Measurements from ENCODE around the gene MGMT. TPM values are rescaled to one million over a fixed set of nuclear protein-coding genes. Genes with fewer than 3 reads are reported as not detected.

Gene MGMT
- total RNA-seq, 5 donors from 2014 or later (not counting 1 experiment from before 2014, with no cell fraction given): 16.6 to 24.6 (median 21.1) TPM

- H3K27me3 ChIP-seq (replicated peaks in 1 of 2; ENCODE audit: control insufficient read depth in 2 of 2, extremely low read depth in 1 of 2, insufficient read depth in 2 of 2, low read length in 1 of 2): no peaks in the 10 kb centered on the region
- H3K4me3 ChIP-seq (ENCODE audit: control insufficient read depth in 1 of 2, extremely low read depth in 1 of 2, low read length in 1 of 2): no peak overlapping the region
- CTCF ChIA-PET: no interaction called here
- H3K36me3 ChIP-seq (ENCODE audit: control insufficient read depth in 2 of 2, extremely low read depth in 1 of 2, insufficient read depth in 1 of 2, low read length in 1 of 2): no peaks in the 10 kb centered on the region
- H3K4me1 ChIP-seq (ENCODE audit: control insufficient read depth in 1 of 2, extremely low read depth in 1 of 2, insufficient read depth in 2 of 2, low read length in 2 of 2): no peaks in the 10 kb centered on the region
- Mint-ChIP-seq H3K36me3 (peaks cover 42% of the 10 kb centered on the region), H3K4me1 (peaks cover 0 to 5% (median 2%) of the 10 kb centered on the region in 3 donors), H3K27ac (no peak overlapping the region), H3K9me3 (no peaks in the 10 kb centered on the region), H3K4me3 (no peak overlapping the region), H3K27me3 (no peaks in the 10 kb centered on the region)
- no peak overlapping the region for H3K27ac ChIP-seq (ENCODE audit: low read length)
- 95% methylated on average over 17 of the region's 17 CpGs for WGBS (ENCODE audit: insufficient coverage)
- POLR2A ChIA-PET: no interaction called here
- ATAC-seq (replicated peaks in 1 of 4): no peak
- no peaks in the 10 kb centered on the region for H3K9me3 ChIP-seq
- DNase-seq: no peak
Observed at GRCh38 chr10:129646973-129647372, 179.9 kb downstream of the MGMT start.

GRCh38 chr10:129647590-129647989 is 180.5 kb downstream of the MGMT start:
- Histone ChIP-seq H3K27ac (ENCODE audit: low read length) (no peak overlapping the region), H3K4me3 (ENCODE audit: control insufficient read depth in 1 of 2, extremely low read depth in 1 of 2, low read length in 1 of 2) (no peak overlapping the region), H3K9me3 (no peaks in the 10 kb centered on the region), H3K36me3 (ENCODE audit: control insufficient read depth in 2 of 2, extremely low read depth in 1 of 2, insufficient read depth in 1 of 2, low read length in 1 of 2) (no peaks in the 10 kb centered on the region), H3K4me1 (ENCODE audit: control insufficient read depth in 1 of 2, extremely low read depth in 1 of 2, insufficient read depth in 2 of 2, low read length in 2 of 2) (no peaks in the 10 kb centered on the region), H3K27me3 (replicated peaks in 1 of 2; ENCODE audit: control insufficient read depth in 2 of 2, extremely low read depth in 1 of 2, insufficient read depth in 2 of 2, low read length in 1 of 2) (no peaks in the 10 kb centered on the region)
- Mint-ChIP-seq H3K4me3 (no peak overlapping the region), H3K27ac (no peak overlapping the region), H3K36me3 (peaks cover 42% of the 10 kb centered on the region), H3K27me3 (no peaks in the 10 kb centered on the region), H3K4me1 (peaks cover 0 to 5% (median 2%) of the 10 kb centered on the region in 3 donors), H3K9me3 (no peaks in the 10 kb centered on the region)
- DNase-seq (no peak), ATAC-seq (replicated peaks in 1 of 4) (no peak)
- CTCF ChIA-PET: no interaction called here
- WGBS (ENCODE audit: insufficient coverage): no CpG with 5 or more reads among the region's 4 CpGs
- POLR2A ChIA-PET: no interaction called here

- H3K36me3 ChIP-seq (ENCODE audit: control insufficient read depth in 2 of 2, extremely low read depth in 1 of 2, insufficient read depth in 1 of 2, low read length in 1 of 2): no peaks in the 10 kb centered on the region
- Mint-ChIP-seq H3K4me3 (no peak overlapping the region), H3K36me3 (peaks cover 39% of the 10 kb centered on the region), H3K4me1 (peaks cover 2 to 5% (median 2%) of the 10 kb centered on the region in 3 donors), H3K27ac (no peak overlapping the region), H3K9me3 (no peaks in the 10 kb centered on the region), H3K27me3 (no peaks in the 10 kb centered on the region)
- H3K27ac ChIP-seq (ENCODE audit: low read length): no peak overlapping the region
- no peaks in the 10 kb centered on the region for H3K4me1 ChIP-seq (ENCODE audit: control insufficient read depth in 1 of 2, extremely low read depth in 1 of 2, insufficient read depth in 2 of 2, low read length in 2 of 2)
- POLR2A ChIA-PET: no interaction called here
- 100% methylated on average over 2 of the region's 6 CpGs for WGBS (ENCODE audit: insufficient coverage)
- no peak for ATAC-seq (replicated peaks in 1 of 4)
- CTCF ChIA-PET: no interaction called here
- no peak overlapping the region for H3K4me3 ChIP-seq (ENCODE audit: control insufficient read depth in 1 of 2, extremely low read depth in 1 of 2, low read length in 1 of 2)
- H3K9me3 ChIP-seq: no peaks in the 10 kb centered on the region
- DNase-seq: no peak
- no peaks in the 10 kb centered on the region for H3K27me3 ChIP-seq (replicated peaks in 1 of 2; ENCODE audit: control insufficient read depth in 2 of 2, extremely low read depth in 1 of 2, insufficient read depth in 2 of 2, low read length in 1 of 2)
Observed at GRCh38 chr10:129648856-129649255, 181.8 kb downstream of the MGMT start.

GRCh38 chr10:129652021-129652420 is 185.0 kb downstream of the MGMT start:
- Histone ChIP-seq H3K9me3 (no peaks in the 10 kb centered on the region), H3K4me3 (ENCODE audit: control insufficient read depth in 1 of 2, extremely low read depth in 1 of 2, low read length in 1 of 2) (no peak overlapping the region), H3K27me3 (replicated peaks in 1 of 2; ENCODE audit: control insufficient read depth in 2 of 2, extremely low read depth in 1 of 2, insufficient read depth in 2 of 2, low read length in 1 of 2) (no peaks in the 10 kb centered on the region), H3K27ac (ENCODE audit: low read length) (no peak overlapping the region), H3K36me3 (ENCODE audit: control insufficient read depth in 2 of 2, extremely low read depth in 1 of 2, insufficient read depth in 1 of 2, low read length in 1 of 2) (no peaks in the 10 kb centered on the region), H3K4me1 (ENCODE audit: control insufficient read depth in 1 of 2, extremely low read depth in 1 of 2, insufficient read depth in 2 of 2, low read length in 2 of 2) (no peaks in the 10 kb centered on the region)
- 96% methylated on average over 7 of the region's 15 CpGs for WGBS (ENCODE audit: insufficient coverage)
- Mint-ChIP-seq H3K9me3 (no peaks in the 10 kb centered on the region), H3K4me3 (no peak overlapping the region), H3K4me1 (peaks cover 0 to 2% (median 2%) of the 10 kb centered on the region in 3 donors), H3K27me3 (no peaks in the 10 kb centered on the region), H3K36me3 (peaks cover 36% of the 10 kb centered on the region), H3K27ac (no peak overlapping the region)
- ChIA-PET POLR2A (interaction anchor here in 1 of 2 donors (0.7 kb wide), 1 partner anchor 65 kb away, joined by 3 read pairs; no protein-coding TSS in a partner anchor), CTCF (no interaction called here)
- ATAC-seq (replicated peaks in 1 of 4) (no peak), DNase-seq (no peak)

GRCh38 chr10:129652521-129653201 is 185.6 kb downstream of the MGMT start:
- peaks cover 33% of the 10 kb centered on the region for H3K36me3 Mint-ChIP-seq
- H3K4me3 Mint-ChIP-seq: no peak overlapping the region
- H3K27ac ChIP-seq (ENCODE audit: low read length): no peak overlapping the region
- 98% methylated on average over 18 of the region's 22 CpGs for WGBS (ENCODE audit: insufficient coverage)
- H3K4me1 Mint-ChIP-seq: peaks cover 0 to 2% (median 2%) of the 10 kb centered on the region in 3 donors
- no peak overlapping the region for H3K27ac Mint-ChIP-seq
- H3K27me3 Mint-ChIP-seq: no peaks in the 10 kb centered on the region
- ATAC-seq (replicated peaks in 1 of 4): no peak
- H3K9me3 Mint-ChIP-seq: no peaks in the 10 kb centered on the region
- ChIA-PET CTCF (no interaction called here), POLR2A (no interaction called here)
- H3K36me3 ChIP-seq (ENCODE audit: control insufficient read depth in 2 of 2, extremely low read depth in 1 of 2, insufficient read depth in 1 of 2, low read length in 1 of 2): no peaks in the 10 kb centered on the region
- H3K4me1 ChIP-seq (ENCODE audit: control insufficient read depth in 1 of 2, extremely low read depth in 1 of 2, insufficient read depth in 2 of 2, low read length in 2 of 2): no peaks in the 10 kb centered on the region
- H3K9me3 ChIP-seq: no peaks in the 10 kb centered on the region
- DNase-seq: no peak
- no peak overlapping the region for H3K4me3 ChIP-seq (ENCODE audit: control insufficient read depth in 1 of 2, extremely low read depth in 1 of 2, low read length in 1 of 2)
- H3K27me3 ChIP-seq (replicated peaks in 1 of 2; ENCODE audit: control insufficient read depth in 2 of 2, extremely low read depth in 1 of 2, insufficient read depth in 2 of 2, low read length in 1 of 2): no peaks in the 10 kb centered on the region

- WGBS (ENCODE audit: insufficient coverage): 87% methylated on average over 8 of the region's 8 CpGs
- ChIA-PET POLR2A (no interaction called here), CTCF (no interaction called here)
- Mint-ChIP-seq H3K4me1 (peaks cover 0 to 2% (median 2%) of the 10 kb centered on the region in 3 donors), H3K27ac (no peak overlapping the region), H3K36me3 (peaks cover 38% of the 10 kb centered on the region), H3K9me3 (peaks cover 0 to 4% (median 0%) of the 10 kb centered on the region in 3 donors), H3K4me3 (no peak overlapping the region), H3K27me3 (no peaks in the 10 kb centered on the region)
- Histone ChIP-seq H3K4me1 (ENCODE audit: control insufficient read depth in 1 of 2, extremely low read depth in 1 of 2, insufficient read depth in 2 of 2, low read length in 2 of 2) (no peaks in the 10 kb centered on the region), H3K27ac (ENCODE audit: low read length) (no peak overlapping the region), H3K9me3 (no peaks in the 10 kb centered on the region), H3K4me3 (ENCODE audit: control insufficient read depth in 1 of 2, extremely low read depth in 1 of 2, low read length in 1 of 2) (no peak overlapping the region), H3K36me3 (ENCODE audit: control insufficient read depth in 2 of 2, extremely low read depth in 1 of 2, insufficient read depth in 1 of 2, low read length in 1 of 2) (no peaks in the 10 kb centered on the region), H3K27me3 (replicated peaks in 1 of 2; ENCODE audit: control insufficient read depth in 2 of 2, extremely low read depth in 1 of 2, insufficient read depth in 2 of 2, low read length in 1 of 2) (no peaks in the 10 kb centered on the region)
- ATAC-seq (replicated peaks in 1 of 4): no peak
- no peak for DNase-seq
Observed at GRCh38 chr10:129653428-129653827, 186.4 kb downstream of the MGMT start.

Data from T-cell (primary cell).